CD14-positive monocyte (primary cell): ENCODE data around the gene PRLR. TPM values are rescaled to one million over a fixed set of nuclear protein-coding genes. Genes with fewer than 3 reads are reported as not detected.

Source experiments
- DNase-seq, 3 donors: peaks; one replicate each; pipeline ENCODE4 v3.0.0-alpha.2; 2011 to 2022
- H2AFZ ChIP-seq: 2 replicates; pipeline ENCODE4 v1.6.0; 2012; ENCODE audit warnings: mild to moderate bottlenecking, low read depth, low read length, inconsistent platforms; ENCODE audit not compliant: insufficient read depth, poor library complexity, severe bottlenecking
- H3K27ac ChIP-seq, 2 donors: 1 replicate in 1 of 2; 2 replicates in 1 of 2; pipeline ENCODE4 v1.5.1; 2012 to 2013; ENCODE audit warnings: low read length in 2 of 2, control low read depth in 1 of 2, inconsistent platforms in 1 of 2, low read depth in 1 of 2, mild to moderate bottlenecking in 1 of 2
- H3K27me3 ChIP-seq, 2 donors: one replicate each; pipeline versions ENCODE4 v1.6.0 to v1.6.1; 2011 to 2013; ENCODE audit warnings: low read length in 2 of 2; ENCODE audit not compliant: control insufficient read depth in 2 of 2, insufficient read depth in 2 of 2
- H3K36me3 ChIP-seq, 2 donors: replicated peaks in 1 of 2; 1 replicate in 1 of 2; 2 replicates in 1 of 2; pipeline versions ENCODE4 v1.5.1 to v1.6.1; 2012 to 2013; ENCODE audit warnings: low read length in 2 of 2, control low read depth in 1 of 2, inconsistent platforms in 1 of 2, mild to moderate bottlenecking in 1 of 2; ENCODE audit not compliant: insufficient read depth in 2 of 2, control insufficient read depth in 1 of 2
- H3K4me1 ChIP-seq, 2 donors: 1 replicate in 1 of 2; 2 replicates in 1 of 2; pipeline versions ENCODE4 v1.5.1 to v1.6.1; 2012 to 2013; ENCODE audit warnings: low read length in 2 of 2, control low read depth in 1 of 2, inconsistent platforms in 1 of 2, mild to moderate bottlenecking in 1 of 2, moderate library complexity in 1 of 2; ENCODE audit not compliant: insufficient read depth in 2 of 2, control insufficient read depth in 1 of 2
- H3K4me2 ChIP-seq: replicated peaks from 2 replicates; pipeline ENCODE3; 2012; ENCODE audit warnings: low read length, moderate library complexity, mild to moderate bottlenecking; ENCODE audit not compliant: poor library complexity, severe bottlenecking; ENCODE audit errors: extremely low read depth
- H3K4me3 ChIP-seq, 3 experiments: fragments of 200-600 bp in 1 of 3; sonication (generic) in 1 of 3; replicated peaks in 1 of 3; 1 replicate in 2 of 3; 2 replicates in 1 of 3; pipeline ENCODE4 v1.5.1; 2011 to 2013; ENCODE audit warnings: low read length in 3 of 3, mild to moderate bottlenecking in 3 of 3, control low read depth in 2 of 3, low read depth in 2 of 3, inconsistent platforms in 1 of 3, moderate library complexity in 1 of 3
- H3K79me2 ChIP-seq: 2 replicates; pipeline ENCODE4 v1.6.0; 2012; ENCODE audit warnings: mild to moderate bottlenecking, control low read depth, inconsistent platforms, low read length, moderate library complexity; ENCODE audit not compliant: insufficient read depth
- H3K9ac ChIP-seq: 2 replicates; pipeline ENCODE4 v1.6.0; 2017; ENCODE audit warnings: low read length, mild to moderate bottlenecking; ENCODE audit not compliant: insufficient read depth, poor library complexity, severe bottlenecking
- H3K9me3 ChIP-seq, 2 donors: replicated peaks in 1 of 2; 1 replicate in 1 of 2; 2 replicates in 1 of 2; pipeline versions ENCODE4 v1.5.1 to v1.6.1; 2012 to 2013; ENCODE audit warnings: low read length in 2 of 2, control low read depth in 1 of 2; ENCODE audit not compliant: control insufficient read depth in 1 of 2, insufficient read depth in 1 of 2
- H4K20me1 ChIP-seq: 2 replicates; pipeline ENCODE4 v1.6.0; 2012; ENCODE audit warnings: mild to moderate bottlenecking, low read length, control low read depth, moderate library complexity; ENCODE audit not compliant: insufficient read depth
- H3K27ac Mint-ChIP-seq, 7 donors: one replicate each; pipeline ENCODE4 v1.8.0; 2020; ENCODE audit warnings: mild to moderate bottlenecking in 7 of 7, mixed read lengths in 7 of 7, moderate library complexity in 6 of 7, inconsistent platforms in 2 of 7
- H3K27me3 Mint-ChIP-seq, 3 donors: one replicate each; pipeline ENCODE4 v1.8.0; 2021 to 2022; ENCODE audit warnings: low read depth in 3 of 3, mild to moderate bottlenecking in 3 of 3, mixed read lengths in 3 of 3, moderate library complexity in 3 of 3, inconsistent platforms in 1 of 3
- H3K36me3 Mint-ChIP-seq, 2 donors: one replicate each; pipeline ENCODE4 v1.8.0; 2020; ENCODE audit warnings: mixed read lengths in 2 of 2, inconsistent platforms in 1 of 2, mild to moderate bottlenecking in 1 of 2
- H3K4me1 Mint-ChIP-seq: one replicate; pipeline ENCODE4 v1.8.0; 2020; ENCODE audit warnings: mild to moderate bottlenecking, mixed read lengths
- H3K4me3 Mint-ChIP-seq, 2 donors: one replicate each; pipeline ENCODE4 v1.8.0; 2020; ENCODE audit warnings: mild to moderate bottlenecking in 2 of 2, mixed read lengths in 2 of 2, moderate library complexity in 1 of 2
- H3K9me3 Mint-ChIP-seq, 7 donors: one replicate each; pipeline ENCODE4 v1.8.0; 2020 to 2022; ENCODE audit warnings: mixed read lengths in 7 of 7, mild to moderate bottlenecking in 6 of 7, moderate library complexity in 6 of 7, inconsistent platforms in 2 of 7
- CTCF ChIP-seq: fragments of 200-600 bp; IDR thresholded peaks from one replicate; pipeline ENCODE4 v1.8.0; 2022; ENCODE audit warnings: antibody characterized with exemption, mild to moderate bottlenecking
- WGBS: methylation state at CpG from one replicate; pipeline ENCODE4 v1.1.5; 2013; ENCODE audit warnings: missing lambda C conversion rate; ENCODE audit not compliant: insufficient coverage; 5-methylcytosine and 5-hydroxymethylcytosine counted together
- intact Hi-C, 2 donors: fragments of 100-400 bp; cut with micrococcal nuclease; formaldehyde crosslinking; loops; one replicate each; pipeline versions ENCODE4 v1.15.0 to v1.15.1; 2023
- polyA plus RNA-seq, 3 donors: library from polyadenylated mRNA; depleted of rRNA in 1 of 3; unstranded in 2 of 3; stranded (reverse) in 1 of 3; fragments of 300-500 nt in 2 of 3; fragments of >200 nt in 1 of 3; fragmentation: Illumina TruSeq in 2 of 3; gene quantifications; 1 replicate in 2 of 3; 2 replicates in 1 of 3; pipeline ENCODE4 v1.2.3, GENCODE V29; 2012 to 2021

Gene PRLR
- polyA plus RNA-seq, 3 donors, result 0.12 to 1.7 (median 0.88) TPM

DNA sequence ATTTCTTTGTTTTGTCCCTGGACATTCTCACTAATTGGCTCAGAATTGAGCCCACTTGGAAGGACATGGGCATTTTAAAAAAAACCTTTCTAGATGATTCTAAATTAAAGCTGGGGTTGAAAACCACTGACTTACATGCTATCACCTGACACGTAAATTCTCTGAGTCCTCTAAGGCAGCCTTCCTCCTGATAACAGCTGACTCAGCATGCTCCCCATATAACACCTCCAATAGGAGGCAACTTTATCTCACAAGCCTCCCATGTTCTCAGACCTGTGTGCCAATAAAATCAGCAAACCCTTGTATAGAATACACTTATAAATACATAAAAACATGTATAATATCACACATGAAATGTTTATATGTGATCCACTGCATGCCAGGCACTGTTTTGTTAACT lies 133.4 kb downstream of the PRLR start:
- 67% methylated on average over 1 of the region's 1 CpG for WGBS
- H3K27ac Mint-ChIP-seq, result peak overlapping the region in 2 of 7 donors; percentile 5 to 76
- Histone ChIP-seq H3K27me3 (no peaks in the 10 kb centered on the region), H4K20me1 (no peaks in the 10 kb centered on the region), H3K27ac (no peak overlapping the region), H3K4me1 (no peaks in the 10 kb centered on the region), H3K9ac (no peak overlapping the region), H3K9me3 (no peaks in the 10 kb centered on the region), H2AFZ (no peak overlapping the region), H3K79me2 (no peaks in the 10 kb centered on the region), H3K36me3 (peaks cover 0 to 4% of the 10 kb centered on the region in 2 donors), H3K4me3 (no peak overlapping the region), H3K4me2 (no peak overlapping the region)
- H3K36me3 Mint-ChIP-seq, result peaks cover 8 to 15% of the 10 kb centered on the region in 2 donors
- no peak for TF ChIP-seq CTCF
- no peak overlapping the region for H3K4me3 Mint-ChIP-seq
- H3K4me1 Mint-ChIP-seq, result no peaks in the 10 kb centered on the region
- H3K27me3 Mint-ChIP-seq, result no peaks in the 10 kb centered on the region
- intact Hi-C loops, result no loop called here
- H3K9me3 Mint-ChIP-seq, result peaks cover 0 to 2% (median 0%) of the 10 kb centered on the region in 7 donors
- DNase-seq, result no peak

- no peak overlapping the region for H3K4me3 Mint-ChIP-seq
Measured at GRCh38 chr5:35096216-35096615, 134.1 kb downstream of the PRLR start.

More at GRCh38 chr5:35096216-35096615, 134.1 kb downstream of the PRLR start:
- Mint-ChIP-seq H3K9me3 (peaks cover 0 to 2% (median 0%) of the 10 kb centered on the region in 7 donors), H3K36me3 (peaks cover 8 to 18% of the 10 kb centered on the region in 2 donors), H3K4me1 (no peaks in the 10 kb centered on the region), H3K27me3 (no peaks in the 10 kb centered on the region), H3K27ac (peak overlapping the region in 2 of 7 donors; percentile 21 to 54)
- Histone ChIP-seq H3K36me3 (peaks cover 0 to 3% of the 10 kb centered on the region in 2 donors), H3K27me3 (no peaks in the 10 kb centered on the region), H4K20me1 (no peaks in the 10 kb centered on the region), H3K79me2 (no peaks in the 10 kb centered on the region), H3K4me2 (no peak overlapping the region), H3K4me3 (no peak overlapping the region), H3K9ac (no peak overlapping the region), H3K27ac (no peak overlapping the region), H3K4me1 (no peaks in the 10 kb centered on the region), H3K9me3 (no peaks in the 10 kb centered on the region), H2AFZ (no peak overlapping the region)
- 100% methylated on average over 1 of the region's 3 CpGs for WGBS
- DNase-seq, result no peak
- no peak for TF ChIP-seq CTCF
- intact Hi-C loops, result no loop called here
